Erythroblast (primary cell): ENCODE measurements around the gene EIF4EBP2.

Source experiments
- DNase-seq, 2 experiments: peaks; one replicate each; lab custom pipeline; 2025; lab: John Stamatoyannopoulos, UW
- GATA1 ChIP-seq: IDR thresholded peaks from 2 replicates; pipeline ENCODE4 v1.6.1; 2011; ENCODE audit warnings: low read depth, mild to moderate bottlenecking, control low read depth, low read length, moderate library complexity
- POLR2A ChIP-seq: IDR thresholded peaks from 2 replicates; pipeline ENCODE4 v1.6.1; 2011; ENCODE audit warnings: mild to moderate bottlenecking, low read length

EIF4EBP2 gene

GRCh38 chr10:70476249-70477035 lies 72.5 kb downstream of the EIF4EBP2 start:
- DNase-seq: no peak

GRCh38 chr10:70477661-70478162 lies 73.8 kb downstream of the EIF4EBP2 start:
- no peak for DNase-seq
- TF ChIP-seq POLR2A (no peak), GATA1 (no peak)

More at GRCh38 chr10:70476249-70477035, 72.5 kb downstream of the EIF4EBP2 start:
- TF ChIP-seq POLR2A: no peak
- no peak for TF ChIP-seq GATA1
